ENCODE results near the gene ARMC8. TPM values are rescaled to one million over a fixed set of nuclear protein-coding genes. Genes with fewer than 3 reads are reported as not detected.

The ARMC8 gene
- total and polyA plus RNA-seq, 2 of the 8 experiments (the other 6 are each of a cell fraction or from before 2014, with no cell fraction given): 47.3 to 58.5 TPM

DNA sequence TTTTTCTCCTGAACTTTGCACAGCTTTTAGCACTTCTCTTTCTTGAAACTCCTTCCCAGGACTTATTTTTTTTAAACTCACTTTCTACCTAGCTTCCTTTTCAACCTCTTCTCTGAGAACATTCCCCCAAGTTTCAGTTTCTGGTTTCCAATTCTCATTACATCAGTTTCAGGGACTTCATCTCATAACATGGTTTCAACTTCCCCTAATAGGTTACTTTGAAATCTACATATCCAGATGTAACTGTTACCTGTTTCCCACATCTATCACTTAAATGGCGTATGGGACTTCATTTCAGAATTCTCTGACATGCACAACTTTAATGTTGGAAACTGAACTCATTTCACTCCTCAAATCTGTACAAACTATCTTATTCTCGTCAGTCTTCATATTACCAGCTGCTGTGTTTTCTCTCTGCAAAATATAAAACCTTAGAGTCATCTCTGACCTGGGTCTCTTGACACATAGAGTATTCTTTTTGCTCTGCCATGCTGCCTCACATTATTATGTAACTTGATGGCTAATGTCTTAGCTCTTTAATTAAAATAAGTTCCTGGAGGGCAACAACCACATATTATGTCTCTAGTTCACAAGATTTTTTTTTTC, 84.2 kb downstream of the ARMC8 start:
- Histone ChIP-seq H3K18ac (ENCODE audit: extremely low read depth, low read length) (no peak overlapping the region), H3K4me1 (replicated peaks in 1 of 4; ENCODE audit: control insufficient read depth in 3 of 4, insufficient read depth in 4 of 4, low read length in 3 of 4) (no peaks in the 10 kb centered on the region), H3K27me3 (replicated peaks in 1 of 4; ENCODE audit: control insufficient read depth in 3 of 4, extremely low read depth in 1 of 4, insufficient read depth in 3 of 4, low read length in 3 of 4) (no peaks in the 10 kb centered on the region), H3K4ac (replicated peaks; ENCODE audit: insufficient read length, low read depth, low read length) (no peak overlapping the region), H3K27ac (ENCODE audit: low read depth, low read length) (no peak overlapping the region), H2AK5ac (ENCODE audit: low read depth, low read length) (no peak overlapping the region), H2BK12ac (ENCODE audit: low read depth, low read length) (no peak overlapping the region), H2AFZ (ENCODE audit: low read length) (no peak overlapping the region), H3K79me1 (ENCODE audit: low read depth, low read length) (no peaks in the 10 kb centered on the region), H4K20me1 (replicated peaks in 1 of 2; ENCODE audit: control insufficient read depth in 1 of 2, insufficient read depth in 2 of 2, low read length in 2 of 2) (no peaks in the 10 kb centered on the region), H3K36me3 (ENCODE audit: control insufficient read depth in 2 of 4, insufficient read depth in 4 of 4, low read length in 3 of 4) (peaks cover 8 to 44% (median 21%) of the 10 kb centered on the region in 4 experiments; a peak in 7 of 8 replicates), H4K91ac (replicated peaks; ENCODE audit: insufficient read length, low read length) (no peak overlapping the region), H3K9me3 (ENCODE audit: insufficient read depth in 2 of 2, low read depth in 1 of 2, low read length in 1 of 2) (no peaks in the 10 kb centered on the region), H4K5ac (ENCODE audit: insufficient read length, low read depth, low read length) (no peak overlapping the region), H3K23me2 (ENCODE audit: low read depth, low read length) (no peaks in the 10 kb centered on the region), H4K8ac (ENCODE audit: extremely low read depth, insufficient read depth, low read length) (no peak overlapping the region), H3K56ac (replicated peaks; ENCODE audit: insufficient read length, low read depth, low read length) (no peak overlapping the region), H3K79me2 (ENCODE audit: control insufficient read depth in 1 of 2, insufficient read depth in 2 of 2, low read length in 2 of 2) (no peaks in the 10 kb centered on the region), H3K14ac (ENCODE audit: insufficient read length) (no peak overlapping the region), H2BK20ac (ENCODE audit: low read length) (no peak overlapping the region), H3K23ac (ENCODE audit: insufficient read length) (no peak overlapping the region), H2BK5ac (ENCODE audit: low read depth, low read length) (no peak overlapping the region), H3K4me3 (ENCODE audit: extremely low read depth in 1 of 4, insufficient read depth in 2 of 4, low read depth in 3 of 4, low read length in 4 of 4) (no peak overlapping the region), H3K4me2 (ENCODE audit: insufficient read depth in 1 of 2, low read depth in 2 of 2, low read length in 2 of 2) (no peak overlapping the region), H2BK120ac (replicated peaks; ENCODE audit: low read depth, low read length) (no peak overlapping the region), H3K9ac (replicated peaks in 1 of 4; ENCODE audit: extremely low read depth in 1 of 4, low read depth in 3 of 4, low read length in 3 of 4) (no peak overlapping the region), H2BK15ac (ENCODE audit: low read length) (no peak overlapping the region)
- POLR2A ChIA-PET (ENCODE audit: partially characterized antibody): interaction anchor here (3.2 kb wide), 1 partner anchor 11 kb away, joined by 13 read pairs; no protein-coding TSS in a partner anchor
- CTCF ChIA-PET (ENCODE audit: partially characterized antibody): interaction anchor here (0.6 to 1.1 kb wide), 7 partner anchors 12 to 887 kb away, joined by 3 to 5 read pairs (median 3); no protein-coding TSS in a partner anchor
- WGBS, 2 experiments (ENCODE audit: extremely low coverage in 1 of 2, insufficient coverage in 1 of 2, insufficient read length in 1 of 2, insufficient replicate concordance in 2 of 2, low coverage in 1 of 2, low lambda C conversion rate in 2 of 2, missing lambda C conversion rate in 1 of 2): 93% methylated on average over 2 of the region's 2 CpGs; no CpG with 5 or more reads in 1 of the 2 experiments
- no peak for DNase-seq (ENCODE audit: low read depth in 1 of 2, low spot score in 2 of 2)
- no peak for FAIRE-seq
- TF ChIP-seq YY1 (IDR thresholded peaks at IDR 0.05; ENCODE audit: low read depth, low read length) (no peak), GTF2F1 (IDR thresholded peaks at IDR 0.05; ENCODE audit: borderline replicate concordance, low read depth, low read length) (no peak), JUN (IDR thresholded peaks at IDR 0.05; ENCODE audit: low read depth, low read length) (no peak), TBP (IDR thresholded peaks at IDR 0.05; ENCODE audit: low read depth, low read length) (no peak), POU5F1 (IDR thresholded peaks at IDR 0.05; ENCODE audit: low read depth, low read length) (no peak), SP2 (IDR thresholded peaks at IDR 0.05; ENCODE audit: low read length) (no peak), RXRA (IDR thresholded peaks at IDR 0.05; ENCODE audit: insufficient read depth, low read depth, low read length) (no peak), RAD21 (IDR thresholded peaks at IDR 0.05 in 1 of 2, conservative IDR thresholded peaks at IDR 0.05 in 1 of 2; ENCODE audit: low read depth in 2 of 2, low read length in 2 of 2) (no peak), TEAD4 (IDR thresholded peaks at IDR 0.05; ENCODE audit: low read depth, low read length) (no peak)

Data from H1 (cell line).